ENCODE data around the gene DOCK1. TPM values are rescaled to one million over a fixed set of nuclear protein-coding genes. Genes with fewer than 3 reads are reported as not detected.

The DOCK1 gene
- polyA plus RNA-seq, 1 experiment, result 37.9 TPM

DNA sequence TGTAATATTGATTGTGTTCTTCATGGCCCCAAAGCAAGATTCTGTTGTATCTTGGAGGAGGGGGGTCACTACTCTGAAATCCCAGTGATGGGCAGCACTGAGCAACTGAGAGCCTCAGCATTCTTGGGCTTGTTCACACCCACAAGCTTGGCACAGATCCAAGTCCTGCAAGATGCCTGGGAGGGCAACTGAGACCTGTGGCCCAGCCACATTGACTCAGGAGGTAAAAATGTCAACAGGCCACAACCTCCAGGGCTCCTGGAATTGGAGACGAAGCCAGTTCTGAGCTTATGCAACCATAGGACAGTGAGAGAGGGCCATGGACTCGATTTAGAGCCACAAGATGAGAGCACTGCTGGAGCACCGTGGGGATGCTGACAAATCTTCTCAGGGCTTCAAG is 3.1 kb upstream of the DOCK1 start:
- peaks cover 12% of the 10 kb centered on the region; the same call in 1 of the 2 replicates for H3K9me3 ChIP-seq (ENCODE audit: control insufficient read depth, insufficient read depth, low read length)
- POLR2A ChIA-PET, result no interaction called here
- H3K4me3 ChIP-seq (ENCODE audit: low read depth, low read length), result no peak overlapping the region
- TF ChIP-seq, protein P1, sequence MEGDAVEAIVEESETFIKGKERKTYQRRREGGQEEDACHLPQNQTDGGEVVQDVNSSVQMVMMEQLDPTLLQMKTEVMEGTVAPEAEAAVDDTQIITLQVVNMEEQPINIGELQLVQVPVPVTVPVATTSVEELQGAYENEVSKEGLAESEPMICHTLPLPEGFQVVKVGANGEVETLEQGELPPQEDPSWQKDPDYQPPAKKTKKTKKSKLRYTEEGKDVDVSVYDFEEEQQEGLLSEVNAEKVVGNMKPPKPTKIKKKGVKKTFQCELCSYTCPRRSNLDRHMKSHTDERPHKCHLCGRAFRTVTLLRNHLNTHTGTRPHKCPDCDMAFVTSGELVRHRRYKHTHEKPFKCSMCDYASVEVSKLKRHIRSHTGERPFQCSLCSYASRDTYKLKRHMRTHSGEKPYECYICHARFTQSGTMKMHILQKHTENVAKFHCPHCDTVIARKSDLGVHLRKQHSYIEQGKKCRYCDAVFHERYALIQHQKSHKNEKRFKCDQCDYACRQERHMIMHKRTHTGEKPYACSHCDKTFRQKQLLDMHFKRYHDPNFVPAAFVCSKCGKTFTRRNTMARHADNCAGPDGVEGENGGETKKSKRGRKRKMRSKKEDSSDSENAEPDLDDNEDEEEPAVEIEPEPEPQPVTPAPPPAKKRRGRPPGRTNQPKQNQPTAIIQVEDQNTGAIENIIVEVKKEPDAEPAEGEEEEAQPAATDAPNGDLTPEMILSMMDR (IDR thresholded peaks at IDR 0.05; ENCODE audit: low read depth, low read length), result 0 out of 2 replicates have a peak, but pooled peaks have one; percentile 19
- peak; percentile 26 for DNase-seq (ENCODE audit: low read depth, low spot score)
- H3K27ac ChIP-seq (ENCODE audit: low read depth, low read length), result no peak overlapping the region
- no peaks in the 10 kb centered on the region for H3K27me3 ChIP-seq (ENCODE audit: control insufficient read depth, insufficient read depth, low read length)
- CTCF ChIA-PET, result no interaction called here

DNA sequence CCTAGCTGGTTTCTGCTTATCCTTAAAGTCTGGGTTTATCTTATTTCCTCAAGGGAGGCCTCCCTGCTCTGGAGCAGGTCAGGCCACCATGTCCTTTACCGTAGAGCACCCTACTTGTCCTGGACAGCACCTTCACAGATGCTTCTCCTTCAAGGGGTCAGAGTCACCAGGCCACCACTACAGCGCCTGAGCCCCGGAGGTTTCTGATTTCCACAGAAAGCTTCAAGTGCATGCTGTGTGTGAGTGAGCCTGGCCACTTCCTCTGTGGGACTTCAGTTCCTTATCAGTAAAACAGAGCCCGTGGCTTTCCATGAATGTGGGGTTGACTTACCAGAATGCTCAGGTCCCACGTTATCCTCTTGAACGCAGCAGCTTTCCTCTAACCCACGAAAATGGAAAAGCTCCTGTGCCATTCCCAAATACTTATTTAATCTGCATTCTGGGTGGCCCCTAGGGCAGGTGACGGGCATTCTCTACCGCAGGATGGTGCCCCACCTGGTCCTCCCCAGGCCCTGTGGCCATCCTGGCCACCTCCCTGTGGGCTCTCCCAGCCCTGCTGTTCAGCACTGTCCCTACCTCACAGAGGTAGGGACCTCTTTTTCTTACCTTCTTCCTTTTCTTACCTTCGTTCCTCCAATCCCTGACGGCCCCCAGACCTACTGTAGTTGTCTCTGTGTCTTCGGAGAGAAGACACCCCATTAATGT is 1.4 kb upstream of the DOCK1 start:
- H3K9me3 ChIP-seq (ENCODE audit: control insufficient read depth, insufficient read depth, low read length), result peaks cover 3% of the 10 kb centered on the region; the same call in 1 of the 2 replicates
- no peak for DNase-seq (ENCODE audit: low read depth, low spot score)
- TF ChIP-seq, protein P1 (IDR thresholded peaks at IDR 0.05; ENCODE audit: low read depth, low read length), result no peak
- H3K27ac ChIP-seq (ENCODE audit: low read depth, low read length), result no peak overlapping the region
- H3K4me3 ChIP-seq (ENCODE audit: low read depth, low read length), result no peak overlapping the region
- H3K27me3 ChIP-seq (ENCODE audit: control insufficient read depth, insufficient read depth, low read length), result no peaks in the 10 kb centered on the region
- ChIA-PET CTCF (no interaction called here), POLR2A (no interaction called here)

DNA sequence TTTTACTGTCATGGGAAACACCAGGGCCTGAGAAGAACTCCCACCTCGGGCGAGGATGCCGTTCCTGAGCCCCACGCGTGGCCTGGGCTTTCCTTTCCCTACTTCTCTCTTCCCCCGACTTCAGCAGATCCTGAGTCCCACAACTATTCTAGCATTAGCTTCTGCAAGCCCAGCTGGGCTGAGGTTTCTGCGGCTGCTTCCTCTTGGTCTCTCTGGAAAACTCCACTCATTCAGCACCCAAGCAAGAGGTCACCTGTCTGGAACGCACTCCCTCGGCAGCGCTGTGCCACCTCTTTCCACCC is 761 bp upstream of the DOCK1 start:
- ChIA-PET POLR2A (no interaction called here), CTCF (no interaction called here)
- Histone ChIP-seq H3K27me3 (ENCODE audit: control insufficient read depth, insufficient read depth, low read length) (no peaks in the 10 kb centered on the region), H3K4me3 (ENCODE audit: low read depth, low read length) (peak overlapping the region; percentile 69), H3K27ac (ENCODE audit: low read depth, low read length) (no peak overlapping the region), H3K9me3 (ENCODE audit: control insufficient read depth, insufficient read depth, low read length) (no peaks in the 10 kb centered on the region)
- no peak for DNase-seq (ENCODE audit: low read depth, low spot score)
- TF ChIP-seq, protein P1 (IDR thresholded peaks at IDR 0.05; ENCODE audit: low read depth, low read length), result no peak

DNA sequence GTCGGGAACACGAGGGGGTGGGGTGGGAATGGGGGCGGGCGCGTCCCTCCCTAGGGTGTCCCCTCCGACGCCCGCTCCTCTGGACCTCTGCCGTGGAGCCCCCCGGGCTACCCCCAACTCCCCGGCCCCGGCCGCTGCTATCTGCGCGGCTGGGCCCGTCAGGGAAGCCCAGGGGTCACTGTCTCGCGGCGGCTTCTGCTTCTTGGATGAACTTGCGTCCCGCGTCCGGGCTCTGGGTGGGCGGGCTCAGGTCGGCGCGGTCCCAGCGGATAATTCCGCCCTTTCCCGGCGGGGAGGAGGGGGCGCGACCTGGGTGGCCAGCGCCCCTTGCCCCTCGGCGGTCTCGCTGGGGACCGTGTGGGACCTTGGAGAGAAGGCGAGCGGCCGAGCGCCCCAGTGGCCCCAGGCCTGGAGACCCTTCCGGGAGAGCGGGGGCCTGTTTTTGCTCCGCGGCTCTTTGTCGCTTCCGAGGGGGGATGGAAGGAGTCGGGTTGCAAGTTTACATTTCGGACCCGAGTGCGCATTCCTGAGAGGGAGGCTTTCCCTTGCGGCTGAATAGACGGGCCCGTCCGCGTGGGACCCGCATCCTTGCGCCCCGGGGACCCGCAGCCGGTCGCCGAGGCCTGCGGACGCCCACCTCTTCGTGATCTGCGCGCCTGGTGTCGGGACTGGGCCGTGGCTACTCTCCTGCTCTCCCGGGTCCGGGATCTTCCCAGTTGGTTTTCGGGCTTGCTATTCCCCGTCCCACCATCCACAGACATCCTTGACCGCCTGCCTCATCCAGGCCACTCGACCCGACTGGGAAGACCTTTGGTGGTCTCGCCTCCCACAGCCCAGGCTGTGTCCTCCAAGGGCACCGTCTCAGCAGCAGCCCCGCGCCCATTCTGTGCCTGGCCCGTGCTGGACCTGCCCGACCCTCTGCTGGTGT is 812 bp downstream of the DOCK1 start:
- CTCF ChIA-PET, result no interaction called here
- DNase-seq (ENCODE audit: low read depth, low spot score), result no peak
- H3K27ac ChIP-seq (ENCODE audit: low read depth, low read length), result peak overlapping the region; percentile 65

More for the DNA sequence above, 812 bp downstream of the DOCK1 start:
- TF ChIP-seq, protein P1 (IDR thresholded peaks at IDR 0.05; ENCODE audit: low read depth, low read length), result no peak
- POLR2A ChIA-PET, result no interaction called here
- peak overlapping the region; percentile 69 for H3K4me3 ChIP-seq (ENCODE audit: low read depth, low read length)
- H3K9me3 ChIP-seq (ENCODE audit: control insufficient read depth, insufficient read depth, low read length), result no peaks in the 10 kb centered on the region
- H3K27me3 ChIP-seq (ENCODE audit: control insufficient read depth, insufficient read depth, low read length), result no peaks in the 10 kb centered on the region

Data from AG04450 (cell line).